ENCODE data around the gene SPON2.

DNA sequence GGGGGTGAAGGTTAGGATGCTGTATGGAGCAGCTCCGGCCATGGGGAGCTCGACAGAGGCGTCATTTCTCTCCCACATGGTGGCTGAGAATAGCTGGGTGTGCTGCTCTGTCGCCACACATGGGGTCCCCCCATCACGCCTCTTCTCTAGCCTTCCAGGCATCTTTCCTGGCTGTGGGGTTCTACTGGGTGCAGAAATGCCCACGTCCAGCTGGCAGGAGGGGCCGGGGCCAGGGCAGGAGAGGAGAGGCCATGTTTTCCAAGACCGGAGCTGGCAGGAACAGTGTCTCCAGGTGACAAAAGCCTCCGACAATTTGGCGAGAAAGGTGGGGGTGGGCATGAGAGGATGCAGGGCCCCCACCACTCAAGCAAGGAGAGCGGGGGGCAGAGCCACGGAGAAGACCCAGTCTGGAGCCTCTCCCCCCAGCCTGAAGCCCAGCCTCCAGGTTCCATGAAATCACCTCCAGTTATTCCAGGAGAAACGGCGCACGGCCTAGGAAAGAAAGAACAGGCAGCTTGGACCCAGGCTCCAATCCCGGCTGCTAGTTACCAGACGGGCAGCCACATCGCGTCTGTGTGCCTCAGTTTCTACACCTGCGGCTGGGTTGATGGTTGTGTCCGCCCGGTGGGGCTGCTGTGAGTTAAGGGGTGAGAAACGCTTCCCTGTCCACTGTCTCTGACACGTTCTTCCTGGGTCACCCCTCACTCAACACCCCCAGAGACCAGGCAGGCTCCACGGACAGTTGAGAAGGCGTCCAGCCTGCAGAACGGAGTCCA is 27.4 kb upstream of the SPON2 start:
- no peak for TF ChIP-seq ZNF384 (IDR thresholded peaks at IDR 0.05)
- TF ChIP-seq FOXA1 (IDR thresholded peaks at IDR 0.05), result no peak
- no peak for TF ChIP-seq HDGF (IDR thresholded peaks at IDR 0.05; ENCODE audit: borderline replicate concordance)
- TF ChIP-seq ELF4 (IDR thresholded peaks at IDR 0.05), result no peak
- TF ChIP-seq BHLHE40 (IDR thresholded peaks at IDR 0.05; ENCODE audit: borderline replicate concordance), result no peak
- no peak for TF ChIP-seq SP1 (IDR thresholded peaks at IDR 0.05)
- TF ChIP-seq FOXM1 (IDR thresholded peaks at IDR 0.05; ENCODE audit: borderline replicate concordance), result no peak
- TF ChIP-seq CTBP1 (IDR thresholded peaks at IDR 0.05; ENCODE audit: borderline replicate concordance), result no peak
- no peak for TF ChIP-seq FOXK2 (IDR thresholded peaks at IDR 0.05)
- no peak for TF ChIP-seq ARNT (IDR thresholded peaks at IDR 0.05)
- no peak for TF ChIP-seq L3MBTL2 (conservative IDR thresholded peaks at IDR 0.05)
- TF ChIP-seq LEF1 (IDR thresholded peaks at IDR 0.05; ENCODE audit: borderline replicate concordance), result no peak
- TF ChIP-seq TARDBP (IDR thresholded peaks at IDR 0.05), result no peak

All from HEK293T (cell line).